Measurements from ENCODE around the gene CTNNA3. TPM values are rescaled to one million over a fixed set of nuclear protein-coding genes. Genes with fewer than 3 reads are reported as not detected.

CTNNA3 gene
- total RNA-seq, 1 experiment from 2014 or later: 0.32 TPM

DNA sequence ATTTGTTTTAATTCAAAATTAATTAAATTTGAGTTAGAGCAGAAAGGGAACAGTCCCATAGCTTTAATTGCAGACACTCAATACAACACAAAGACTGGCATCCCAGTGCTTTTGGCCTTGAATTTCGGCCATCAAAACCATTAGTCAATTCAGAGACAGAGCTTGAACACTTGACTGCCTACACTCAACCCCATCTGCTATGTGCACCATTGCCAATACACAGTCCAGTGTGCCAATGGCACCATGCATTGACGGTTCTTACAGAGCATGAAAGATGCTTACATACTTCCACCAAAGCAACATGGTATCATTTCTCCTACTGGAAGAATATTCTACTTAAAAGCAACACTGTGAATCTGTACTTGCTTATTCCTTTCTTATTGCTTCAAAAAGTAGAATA is 813.7 kb downstream of the CTNNA3 start:
- ChIA-PET POLR2A (no interaction called here), CTCF (no interaction called here), RAD21 (ENCODE audit: low non-redundant PET in 1 of 2, low total read pairs in 2 of 2, uncharacterized antibody in 2 of 2, unreplicated experiment in 2 of 2) (no interaction called here)
- TF ChIP-seq YY1 (IDR thresholded peaks at IDR 0.05; ENCODE audit: extremely low read depth, insufficient replicate concordance, low read depth, low read length) (no peak), FOSL1 (IDR thresholded peaks at IDR 0.05; ENCODE audit: low read depth) (no peak), ZNF274 (IDR thresholded peaks at IDR 0.05; ENCODE audit: low read depth, low read length) (no peak), MAX (IDR thresholded peaks at IDR 0.05) (no peak), CTCF (IDR thresholded peaks at IDR 0.05 in 2 of 3, conservative IDR thresholded peaks at IDR 0.05 in 1 of 3; ENCODE audit: borderline replicate concordance in 1 of 3, insufficient read depth in 1 of 3, low read depth in 2 of 3, low read length in 2 of 3) (no peak), ELF1 (IDR thresholded peaks at IDR 0.05; ENCODE audit: borderline replicate concordance, low read depth) (no peak), ZFX (IDR thresholded peaks at IDR 0.05) (no peak), EZH2phosphoT487 (IDR thresholded peaks at IDR 0.05; ENCODE audit: borderline replicate concordance) (no peak), SP1 (IDR thresholded peaks at IDR 0.05; ENCODE audit: low read depth) (no peak), RAD21 (IDR thresholded peaks at IDR 0.05; ENCODE audit: low read depth) (no peak), SIN3A (IDR thresholded peaks at IDR 0.05; ENCODE audit: low read depth) (no peak), SRF (IDR thresholded peaks at IDR 0.05; ENCODE audit: low read depth) (no peak), POLR2A (IDR thresholded peaks at IDR 0.05; ENCODE audit: borderline replicate concordance, extremely low read depth, insufficient read depth, insufficient read length) (no peak), EZH2 (IDR thresholded peaks at IDR 0.05) (no peak), POLR2AphosphoS5 (IDR thresholded peaks at IDR 0.05; ENCODE audit: low read depth, low read length) (no peak), REST (IDR thresholded peaks at IDR 0.05; ENCODE audit: low read depth) (no peak), TCF7L2 (IDR thresholded peaks at IDR 0.05; ENCODE audit: borderline replicate concordance, extremely low read depth, insufficient read depth, insufficient read length) (no peak)
- TF ChIP-seq, protein P1, sequence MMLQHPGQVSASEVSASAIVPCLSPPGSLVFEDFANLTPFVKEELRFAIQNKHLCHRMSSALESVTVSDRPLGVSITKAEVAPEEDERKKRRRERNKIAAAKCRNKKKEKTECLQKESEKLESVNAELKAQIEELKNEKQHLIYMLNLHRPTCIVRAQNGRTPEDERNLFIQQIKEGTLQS (IDR thresholded peaks at IDR 0.05): no peak
- TF ChIP-seq, protein P2, sequence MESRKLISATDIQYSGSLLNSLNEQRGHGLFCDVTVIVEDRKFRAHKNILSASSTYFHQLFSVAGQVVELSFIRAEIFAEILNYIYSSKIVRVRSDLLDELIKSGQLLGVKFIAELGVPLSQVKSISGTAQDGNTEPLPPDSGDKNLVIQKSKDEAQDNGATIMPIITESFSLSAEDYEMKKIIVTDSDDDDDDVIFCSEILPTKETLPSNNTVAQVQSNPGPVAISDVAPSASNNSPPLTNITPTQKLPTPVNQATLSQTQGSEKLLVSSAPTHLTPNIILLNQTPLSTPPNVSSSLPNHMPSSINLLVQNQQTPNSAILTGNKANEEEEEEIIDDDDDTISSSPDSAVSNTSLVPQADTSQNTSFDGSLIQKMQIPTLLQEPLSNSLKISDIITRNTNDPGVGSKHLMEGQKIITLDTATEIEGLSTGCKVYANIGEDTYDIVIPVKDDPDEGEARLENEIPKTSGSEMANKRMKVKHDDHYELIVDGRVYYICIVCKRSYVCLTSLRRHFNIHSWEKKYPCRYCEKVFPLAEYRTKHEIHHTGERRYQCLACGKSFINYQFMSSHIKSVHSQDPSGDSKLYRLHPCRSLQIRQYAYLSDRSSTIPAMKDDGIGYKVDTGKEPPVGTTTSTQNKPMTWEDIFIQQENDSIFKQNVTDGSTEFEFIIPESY (IDR thresholded peaks at IDR 0.05; ENCODE audit: extremely low read depth, insufficient replicate concordance, low read length): no peak
- ATAC-seq: no peak
- Histone ChIP-seq H2AFZ (ENCODE audit: low read depth, low read length, poor library complexity, severe bottlenecking) (no peak overlapping the region), H3K79me2 (ENCODE audit: insufficient read depth, low read length) (no peaks in the 10 kb centered on the region), H3K4me2 (ENCODE audit: low read length) (no peak overlapping the region), H3K27me3 (ENCODE audit: insufficient read depth, low read length) (no peaks in the 10 kb centered on the region), H3K9me3 (ENCODE audit: control insufficient read depth in 1 of 2, insufficient read depth in 1 of 2, low read depth in 1 of 2, low read length in 2 of 2) (no peaks in the 10 kb centered on the region), H3K4me1 (ENCODE audit: control insufficient read depth in 1 of 2, insufficient read depth in 2 of 2, low read length in 2 of 2) (no peaks in the 10 kb centered on the region), H4K20me1 (ENCODE audit: insufficient read depth) (no peaks in the 10 kb centered on the region), H3K9me2 (ENCODE audit: insufficient read depth) (0 out of 2 replicates have a peak, but pooled peaks cover 3% of the 10 kb centered on the region), H3K36me3 (ENCODE audit: control insufficient read depth in 1 of 2, insufficient read depth in 2 of 2, low read length in 2 of 2) (no peaks in the 10 kb centered on the region), H3K27ac (ENCODE audit: low read depth, low read length) (no peak overlapping the region), H3K4me3 (replicated peaks in 1 of 2; ENCODE audit: low read depth in 1 of 2, low read length in 2 of 2) (no peak overlapping the region), H3K9ac (ENCODE audit: low read length) (no peak overlapping the region)
- no TSS peak for BruUV-seq (replicated peaks)
- intact Hi-C loops (cut with micrococcal nuclease): no loop called here
- no peak for DNase-seq (ENCODE audit: low read depth, low spot score)
